Liver (tissue), 9 donors: ENCODE results near the gene CADM2. TPM values are rescaled to one million over a fixed set of nuclear protein-coding genes. Genes with fewer than 3 reads are reported as not detected.

Source experiments
- DNase-seq: peaks from one replicate; pipeline ENCODE4 v3.0.0-alpha.2; 2017; ENCODE audit warnings: low spot score
- H3K27ac ChIP-seq, 2 donors: one replicate each; pipeline ENCODE4 v1.7.0; 2013; ENCODE audit warnings: inconsistent platforms in 2 of 2, low read length in 2 of 2, control low read depth in 1 of 2, low read depth in 1 of 2, mild to moderate bottlenecking in 1 of 2
- H3K27me3 ChIP-seq, 4 donors: one replicate each; pipeline versions ENCODE4 v1.6.1 to v1.7.0; 2013; ENCODE audit warnings: low read length in 3 of 4, inconsistent platforms in 1 of 4, mild to moderate bottlenecking in 1 of 4, moderate library complexity in 1 of 4; ENCODE audit not compliant: control insufficient read depth in 4 of 4, insufficient read depth in 4 of 4
- H3K36me3 ChIP-seq, 4 donors: one replicate each; pipeline versions ENCODE4 v1.6.1 to v1.7.0; 2013; ENCODE audit warnings: low read length in 3 of 4, mild to moderate bottlenecking in 3 of 4, low read depth in 1 of 4, moderate library complexity in 1 of 4; ENCODE audit not compliant: control insufficient read depth in 4 of 4, insufficient read depth in 3 of 4
- H3K4me1 ChIP-seq, 4 donors: one replicate each; pipeline versions ENCODE4 v1.6.1 to v1.7.0; 2013; ENCODE audit warnings: low read length in 3 of 4, mild to moderate bottlenecking in 3 of 4, moderate library complexity in 1 of 4; ENCODE audit not compliant: control insufficient read depth in 4 of 4, insufficient read depth in 4 of 4
- H3K4me3 ChIP-seq, 3 donors: one replicate each; pipeline versions ENCODE4 v1.6.1 to v1.7.0; 2013; ENCODE audit warnings: low read length in 3 of 3, control low read depth in 1 of 3, low read depth in 1 of 3, mild to moderate bottlenecking in 1 of 3
- H3K9ac ChIP-seq, 2 donors: one replicate each; pipeline ENCODE4 v1.7.0; 2013; ENCODE audit warnings: low read length in 2 of 2, mild to moderate bottlenecking in 2 of 2, moderate library complexity in 2 of 2, control low read depth in 1 of 2, low read depth in 1 of 2
- H3K9me3 ChIP-seq, 4 donors: one replicate each; pipeline versions ENCODE4 v1.6.1 to v1.7.0; 2013; ENCODE audit warnings: low read length in 3 of 4; ENCODE audit not compliant: control insufficient read depth in 4 of 4
- ATF3 ChIP-seq: IDR thresholded peaks from 2 replicates; pipeline ENCODE4 v1.6.1; 2016; ENCODE audit warnings: antibody characterized with exemption
- CTCF ChIP-seq: fragments of 150-350 bp; IDR thresholded peaks from 2 replicates; pipeline ENCODE4 v1.5.1; 2017; ENCODE audit warnings: improper control_type of control experiment, low read depth, low read length; ENCODE audit not compliant: missing input control
- EGR1 ChIP-seq, 2 donors: IDR thresholded peaks; 2 replicates each; pipeline ENCODE4 v1.6.1; 2016 to 2018; ENCODE audit warnings: antibody characterized with exemption in 2 of 2, low read depth in 2 of 2
- FOXA1 ChIP-seq: IDR thresholded peaks from 2 replicates; pipeline ENCODE4 v1.6.1; 2016; ENCODE audit warnings: antibody characterized with exemption
- FOXA2 ChIP-seq: IDR thresholded peaks from 2 replicates; pipeline ENCODE4 v1.6.1; 2016; ENCODE audit warnings: antibody characterized with exemption
- GABPA ChIP-seq, 2 donors: IDR thresholded peaks in 1 of 2; conservative IDR thresholded peaks in 1 of 2; 2 replicates each; pipeline ENCODE4 v1.6.1; 2016; ENCODE audit warnings: antibody characterized with exemption in 2 of 2, mild to moderate bottlenecking in 1 of 2, moderate library complexity in 1 of 2
- HNF4A ChIP-seq, 2 donors: conservative IDR thresholded peaks; 2 replicates each; pipeline ENCODE4 v1.6.1; 2016; ENCODE audit warnings: antibody characterized with exemption in 2 of 2, mild to moderate bottlenecking in 2 of 2
- HNF4G ChIP-seq: IDR thresholded peaks from 2 replicates; pipeline ENCODE4 v1.6.1; 2016; ENCODE audit warnings: antibody characterized with exemption
- JUND ChIP-seq, 2 donors: IDR thresholded peaks; 2 replicates each; pipeline ENCODE4 v1.6.1; 2016; ENCODE audit warnings: antibody characterized with exemption in 2 of 2
- MAX ChIP-seq: IDR thresholded peaks from 2 replicates; pipeline ENCODE4 v1.6.1; 2016; ENCODE audit warnings: antibody characterized with exemption
- RAD21 ChIP-seq, 2 donors: IDR thresholded peaks; 2 replicates each; pipeline ENCODE4 v1.6.1; 2016; ENCODE audit warnings: antibody characterized with exemption in 2 of 2, mild to moderate bottlenecking in 2 of 2
- REST ChIP-seq: IDR thresholded peaks from 2 replicates; pipeline ENCODE4 v1.6.1; 2016; ENCODE audit warnings: antibody characterized with exemption, mild to moderate bottlenecking
- RXRA ChIP-seq, 2 donors: IDR thresholded peaks; 2 replicates each; pipeline ENCODE4 v1.6.1; 2017 to 2018; ENCODE audit warnings: antibody characterized with exemption in 2 of 2, mild to moderate bottlenecking in 1 of 2
- SP1 ChIP-seq: IDR thresholded peaks from 2 replicates; pipeline ENCODE4 v1.6.1; 2018; ENCODE audit warnings: antibody characterized with exemption, mild to moderate bottlenecking
- TAF1 ChIP-seq: conservative IDR thresholded peaks from 2 replicates; pipeline ENCODE4 v1.6.1; 2016; ENCODE audit warnings: antibody characterized with exemption, mild to moderate bottlenecking
- YY1 ChIP-seq: IDR thresholded peaks from 2 replicates; pipeline ENCODE4 v1.6.1; 2016; ENCODE audit warnings: antibody characterized with exemption, mild to moderate bottlenecking
- ZBTB33 ChIP-seq: IDR thresholded peaks from 2 replicates; pipeline ENCODE4 v1.6.1; 2016; ENCODE audit warnings: antibody characterized with exemption
- WGBS: extraction: QIAGEN DNeasy Blood & Tissue Kit; methylation state at CpG from one replicate; pipeline ENCODE4 v1.1.7; 2013; 5-methylcytosine and 5-hydroxymethylcytosine counted together
- polyA plus RNA-seq, 2 donors: library from polyadenylated mRNA; stranded (reverse) in 1 of 2; unstranded in 1 of 2; fragments of 200-250 nt in 1 of 2; fragments of >200 nt in 1 of 2; fragmentation: Nextera tagmentation in 1 of 2; extraction: Ambion mirVana in 1 of 2; gene quantifications; one replicate each; pipeline versions ENCODE4 v1.2.1 to v1.2.3, GENCODE V29; 2013 to 2015
- total RNA-seq, 2 donors: library from RNA; depleted of rRNA; stranded (reverse); fragments of >200 nt; gene quantifications; one replicate each; pipeline ENCODE4 v1.2.3, GENCODE V29; 2014
- donor health status: healthy.
- donor health status: healthy.
- donor health status: healthy.
- donor health status: healthy.
- donor health status: healthy.

The CADM2 gene
- total and polyA plus RNA-seq, 4 donors = 0.35 to 0.92 (median 0.51) TPM

GRCh38 chr3:85721409-85722145, 762.8 kb downstream of the CADM2 start:
- Histone ChIP-seq H3K27ac (no peak overlapping the region), H3K9ac (no peak overlapping the region), H3K36me3 (no peaks in the 10 kb centered on the region), H3K4me3 (no peak overlapping the region), H3K4me1 (no peaks in the 10 kb centered on the region), H3K9me3 (no peaks in the 10 kb centered on the region), H3K27me3 (no peaks in the 10 kb centered on the region)
- no peak for DNase-seq
- WGBS = 75% methylated on average over 10 of the region's 10 CpGs
- TF ChIP-seq MAX = no peak
- no peak for TF ChIP-seq YY1
- TF ChIP-seq EGR1 (IDR thresholded peaks at IDR 0.05; ENCODE audit: low read depth in 2 of 2) = no peak
- no peak for TF ChIP-seq GABPA (IDR thresholded peaks at IDR 0.05 in 1 of 2, conservative IDR thresholded peaks at IDR 0.05 in 1 of 2)
- no peak for TF ChIP-seq FOXA1
- TF ChIP-seq REST = no peak
- TF ChIP-seq HNF4A (conservative IDR thresholded peaks at IDR 0.05) = no peak
- no peak for TF ChIP-seq CTCF
- no peak for TF ChIP-seq FOXA2
- TF ChIP-seq HNF4G = no peak
- TF ChIP-seq ATF3 = no peak
- no peak for TF ChIP-seq RXRA (IDR thresholded peaks at IDR 0.05)
- no peak for TF ChIP-seq SP1
- no peak for TF ChIP-seq ZBTB33
- no peak for TF ChIP-seq JUND (IDR thresholded peaks at IDR 0.05)

GRCh38 chr3:85725809-85726208, 767.0 kb downstream of the CADM2 start:
- Histone ChIP-seq H3K27ac (no peak overlapping the region), H3K27me3 (no peaks in the 10 kb centered on the region), H3K4me1 (no peaks in the 10 kb centered on the region), H3K9ac (no peak overlapping the region), H3K36me3 (no peaks in the 10 kb centered on the region), H3K4me3 (no peak overlapping the region), H3K9me3 (no peaks in the 10 kb centered on the region)
- no peak for DNase-seq
- TF ChIP-seq HNF4A (conservative IDR thresholded peaks at IDR 0.05) = no peak
- TF ChIP-seq JUND (IDR thresholded peaks at IDR 0.05) = no peak
- no peak for TF ChIP-seq HNF4G
- no peak for TF ChIP-seq RAD21 (IDR thresholded peaks at IDR 0.05)
- TF ChIP-seq FOXA2 = no peak
- no peak for TF ChIP-seq RXRA (IDR thresholded peaks at IDR 0.05)
- TF ChIP-seq TAF1 = no peak
- TF ChIP-seq YY1 = no peak
- TF ChIP-seq ATF3 = no peak
- no peak for TF ChIP-seq ZBTB33
- TF ChIP-seq MAX = no peak
- TF ChIP-seq FOXA1 = no peak
- TF ChIP-seq SP1 = no peak
- no peak for TF ChIP-seq EGR1 (IDR thresholded peaks at IDR 0.05; ENCODE audit: low read depth in 2 of 2)
- TF ChIP-seq CTCF = no peak
